KBM-7 (cell line): ENCODE results near the gene GIT1.
A peak's percentile ranks its signal among the peaks of the same experiment; 100 is the strongest.

Experiments used
- DNase-seq: peaks from one replicate; pipeline ENCODE4 v3.0.0-alpha.2; 2015
- in situ Hi-C: fragments of 300-500 bp; cut with MboI; formaldehyde crosslinking; loops from 2 replicates; pipeline ENCODE4 v1.14.3; 2020; ENCODE audit warnings: low sequenced_read_pairs, low pct_unique_long_range_greater_than_20kb, mixed read lengths

The GIT1 gene

GRCh38 chr17:29589524-29590410 lies at the start of gene GIT1:
GIT1 (minus strand) TSS chr17:29589648; CDS start chr17:29589378, 270 bp downstream.
- in situ Hi-C loops: no loop called here
- DNase-seq: peak; percentile 85

GRCh38 chr17:29633886-29634285 lies 44.4 kb upstream of the GIT1 start:
- no peak for DNase-seq
- in situ Hi-C loops: loop anchor here (25.0 kb wide), 1 partner anchor 353 kb away; no protein-coding TSS in a partner anchor

GRCh38 chr17:29630630-29631193 lies 41.3 kb upstream of the GIT1 start:
- no peak for DNase-seq
- in situ Hi-C loops: loop anchor here (25.0 kb wide), 1 partner anchor 357 kb away; no protein-coding TSS in a partner anchor

- in situ Hi-C loops: loop anchor here (25.0 kb wide), 1 partner anchor 357 kb away; no protein-coding TSS in a partner anchor
- no peak for DNase-seq
Measured at GRCh38 chr17:29629839-29630238, 40.4 kb upstream of the GIT1 start.

GRCh38 chr17:29628644-29629043 lies 39.2 kb upstream of the GIT1 start:
- in situ Hi-C loops: loop anchor here (25.0 kb wide), 1 partner anchor 359 kb away; no protein-coding TSS in a partner anchor

GRCh38 chr17:29627951-29628350 lies 38.5 kb upstream of the GIT1 start:
- DNase-seq: no peak
- in situ Hi-C loops: loop anchor here (25.0 kb wide), 1 partner anchor 359 kb away; no protein-coding TSS in a partner anchor

More at GRCh38 chr17:29628644-29629043, 39.2 kb upstream of the GIT1 start:
- DNase-seq: no peak

- in situ Hi-C loops: loop anchor here (25.0 kb wide), 1 partner anchor 362 kb away; no protein-coding TSS in a partner anchor
- no peak for DNase-seq
Measured at GRCh38 chr17:29625037-29625750, 35.7 kb upstream of the GIT1 start.

GRCh38 chr17:29624586-29624985 lies 35.1 kb upstream of the GIT1 start:
- in situ Hi-C loops: loop anchor here (25.0 kb wide), 1 partner anchor 463 kb away; no protein-coding TSS in a partner anchor
- DNase-seq: no peak

GRCh38 chr17:29623283-29623647 lies 33.8 kb upstream of the GIT1 start:
- no peak for DNase-seq
- in situ Hi-C loops: loop anchor here (25.0 kb wide), 1 partner anchor 464 kb away; no protein-coding TSS in a partner anchor

- in situ Hi-C loops: loop anchor here (25.0 kb wide), 1 partner anchor 465 kb away; no protein-coding TSS in a partner anchor
- peak; percentile 85 for DNase-seq
Measured at GRCh38 chr17:29622337-29623282, 33.2 kb upstream of the GIT1 start, which contains the start of gene CORO6. CORO6 (minus strand) TSS chr17:29622912; CDS start chr17:29621421, 1,491 bp downstream.

GRCh38 chr17:29621751-29622194 lies 32.3 kb upstream of the GIT1 start:
- no peak for DNase-seq
- in situ Hi-C loops: loop anchor here (25.0 kb wide), 1 partner anchor 466 kb away; no protein-coding TSS in a partner anchor

- DNase-seq: no peak
- in situ Hi-C loops: loop anchor here (25.0 kb wide), 1 partner anchor 466 kb away; no protein-coding TSS in a partner anchor
Measured at GRCh38 chr17:29620779-29621500, 31.5 kb upstream of the GIT1 start.

GRCh38 chr17:29620271-29620670 lies 30.8 kb upstream of the GIT1 start:
- no peak for DNase-seq
- in situ Hi-C loops: loop anchor here (25.0 kb wide), 1 partner anchor 467 kb away; no protein-coding TSS in a partner anchor

GRCh38 chr17:29619251-29619650 lies 29.8 kb upstream of the GIT1 start:
- in situ Hi-C loops: loop anchor here (25.0 kb wide), 1 partner anchor 468 kb away; no protein-coding TSS in a partner anchor
- DNase-seq: peak; percentile 70

GRCh38 chr17:29618272-29619065 lies 29.0 kb upstream of the GIT1 start:
- no peak for DNase-seq
- in situ Hi-C loops: loop anchor here (25.0 kb wide), 1 partner anchor 469 kb away; no protein-coding TSS in a partner anchor
